Measurements from ENCODE around the gene CLEC16A. TPM values are rescaled to one million over a fixed set of nuclear protein-coding genes. Genes with fewer than 3 reads are reported as not detected.

Gene CLEC16A
- total and polyA plus RNA-seq, 9 of the 15 experiments (the other 6 are each of a cell fraction or from before 2014, with no cell fraction given): 1.00 to 22.3 (median 10.0) TPM

- TF ChIP-seq CBFA2T2 (conservative IDR thresholded peaks at IDR 0.05) (peak; percentile 62), PBX2 (CRISPR knock-in tag; IDR thresholded peaks at IDR 0.05; ENCODE audit: low read depth) (no peak), PBX2 (tag; conservative IDR thresholded peaks at IDR 0.05; ENCODE audit: low read depth) (0 out of 2 replicates have a peak, but pooled peaks have one; percentile 42), JUND (IDR thresholded peaks at IDR 0.05; ENCODE audit: borderline replicate concordance, low read depth, low read length) (peak; percentile 42; the same call in 1 of the 2 replicates), JUND (tag; IDR thresholded peaks at IDR 0.05; ENCODE audit: borderline replicate concordance, low read depth, low read length) (peak; percentile 33; the same call in 1 of the 3 replicates), TARDBP (IDR thresholded peaks at IDR 0.05) (no peak), TCF3 (CRISPR knock-in tag; IDR thresholded peaks at IDR 0.05) (peak; percentile 72), TAL1 (IDR thresholded peaks at IDR 0.05) (peak; percentile 60), ZNF655 (CRISPR knock-in tag; IDR thresholded peaks at IDR 0.05) (no peak), MEIS2 (IDR thresholded peaks at IDR 0.05; ENCODE audit: partially characterized antibody) (peak; percentile 55), ZNF277 (CRISPR knock-in tag; IDR thresholded peaks at IDR 0.05; ENCODE audit: borderline replicate concordance) (no peak), ATF2 (CRISPR knock-in tag; IDR thresholded peaks at IDR 0.05) (no peak), TOE1 (IDR thresholded peaks at IDR 0.05; ENCODE audit: borderline replicate concordance) (no peak), TOE1 (CRISPR knock-in tag; IDR thresholded peaks at IDR 0.05; ENCODE audit: borderline replicate concordance, low read depth) (peak; percentile 30; the same call in 1 of the 2 replicates), GATA2 (CRISPR knock-in tag; IDR thresholded peaks at IDR 0.05) (peak; percentile 75), CBFA2T3 (IDR thresholded peaks at IDR 0.05) (peak; percentile 76), ZFP30 (CRISPR knock-in tag; IDR thresholded peaks at IDR 0.05; ENCODE audit: borderline replicate concordance) (no peak), HDAC2 (IDR thresholded peaks at IDR 0.05) (0 out of 2 replicates have a peak, but pooled peaks have one; percentile 43), ARID1B (IDR thresholded peaks at IDR 0.05) (peak; percentile 76), SP1 (CRISPR knock-in tag; IDR thresholded peaks at IDR 0.05) (0 out of 2 replicates have a peak, but pooled peaks have one; percentile 20), MTA1 (IDR thresholded peaks at IDR 0.05; ENCODE audit: borderline replicate concordance) (no peak), CTBP1 (IDR thresholded peaks at IDR 0.05; ENCODE audit: borderline replicate concordance) (peak; percentile 65; the same call in 1 of the 2 replicates), TEAD4 (IDR thresholded peaks at IDR 0.05; ENCODE audit: low read length) (peak; percentile 58), TEAD4 (CRISPR knock-in tag; IDR thresholded peaks at IDR 0.05; ENCODE audit: borderline replicate concordance) (no peak)
Observed at GRCh38 chr16:11112723-11113348, 168.5 kb downstream of the CLEC16A start (continued).

All from K562 (cell line).